ENCODE measurements around the gene MSH5.
"Not testable (repeated sequence)": the region's sequence is repeated elsewhere in the genome, so short reads cannot be mapped to it uniquely, and the experiment has no call there.

MSH5 gene

DNA sequence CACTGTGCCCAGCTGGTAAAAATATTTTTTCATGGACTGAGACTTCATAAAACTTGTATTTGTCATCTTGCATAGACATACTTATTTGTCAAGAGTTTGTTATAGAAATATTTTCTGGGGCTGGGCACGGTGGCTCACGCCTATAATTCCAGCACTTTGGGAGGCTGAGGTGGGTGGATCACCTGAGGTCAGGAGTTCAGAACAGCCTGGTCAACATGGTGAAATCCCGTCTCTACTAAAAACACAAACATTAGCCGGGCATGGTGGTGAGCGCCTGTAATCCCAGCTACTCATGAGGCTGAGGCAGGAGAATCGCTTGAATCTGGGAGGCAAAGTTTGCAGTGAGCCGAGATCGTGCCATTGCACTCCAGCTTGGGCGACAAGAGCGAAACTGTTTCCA is 68.8 kb downstream of the MSH5 start:
- DNase-seq = not testable (repeated sequence)

DNA sequence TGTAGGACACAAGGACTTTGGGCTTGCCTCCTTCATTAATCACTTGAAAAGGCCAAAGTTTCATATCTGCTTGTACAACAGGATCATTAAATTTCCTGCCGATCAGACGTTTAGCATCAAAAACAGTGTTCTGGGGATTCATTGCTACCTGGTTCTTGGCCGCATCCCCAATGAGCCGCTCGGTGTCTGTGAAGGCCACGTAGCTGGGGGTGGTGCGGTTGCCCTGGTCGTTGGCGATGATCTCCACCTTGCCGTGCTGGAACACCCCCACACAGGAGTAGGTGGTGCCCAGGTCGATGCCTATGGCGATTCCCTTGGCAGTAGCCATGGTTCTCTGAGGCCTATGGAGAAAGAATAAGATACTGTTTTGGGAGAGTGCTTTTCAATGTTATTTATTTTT is 71.8 kb downstream of the MSH5 start:
- no peak for DNase-seq

Measured in activated effector memory CD4-positive, alpha-beta T cell treated with anti-CD3 and anti-CD28 coated beads, Interleukin-2, amount 50 U/mL, for 16 hours (primary cell).